Thymus (tissue), 11 donors: Measurements from ENCODE around the gene PARP2. TPM values are rescaled to one million over a fixed set of nuclear protein-coding genes. Genes with fewer than 3 reads are reported as not detected.
A peak's percentile ranks its signal among the peaks of the same experiment; 100 is the strongest.
"Not testable (repeated sequence)": the region's sequence is repeated elsewhere in the genome, so short reads cannot be mapped to it uniquely, and the experiment has no call there.

Experiments
- DNase-seq, 9 donors: peaks; one replicate each; pipeline ENCODE4 v3.0.0-alpha.2; 2013; ENCODE audit warnings: low spot score in 9 of 9, low read depth in 6 of 9, missing footprints in 1 of 9
- H3K27ac ChIP-seq, 2 donors: one replicate each; pipeline ENCODE4 v1.5.1; 2013; ENCODE audit warnings: control low read depth in 1 of 2, low read depth in 1 of 2, low read length in 1 of 2, mild to moderate bottlenecking in 1 of 2, moderate library complexity in 1 of 2
- H3K27me3 ChIP-seq, 2 donors: one replicate each; pipeline ENCODE4 v1.5.1; 2013; ENCODE audit warnings: low read length in 1 of 2; ENCODE audit not compliant: control insufficient read depth in 2 of 2, insufficient read depth in 1 of 2
- H3K36me3 ChIP-seq, 2 donors: one replicate each; pipeline ENCODE4 v1.5.1; 2013; ENCODE audit warnings: low read length in 1 of 2, mild to moderate bottlenecking in 1 of 2, moderate library complexity in 1 of 2; ENCODE audit not compliant: control insufficient read depth in 2 of 2, insufficient read depth in 2 of 2
- H3K4me1 ChIP-seq, 2 donors: one replicate each; pipeline ENCODE4 v1.5.1; 2013; ENCODE audit warnings: low read length in 2 of 2; ENCODE audit not compliant: control insufficient read depth in 2 of 2, insufficient read depth in 2 of 2
- H3K4me3 ChIP-seq, 2 donors: one replicate each; pipeline ENCODE4 v1.5.1; 2013; ENCODE audit warnings: low read length in 2 of 2, control low read depth in 1 of 2, mild to moderate bottlenecking in 1 of 2
- H3K9me3 ChIP-seq, 2 donors: one replicate each; pipeline ENCODE4 v1.5.1; 2013; ENCODE audit warnings: low read length in 1 of 2, mild to moderate bottlenecking in 1 of 2; ENCODE audit not compliant: control insufficient read depth in 2 of 2, insufficient read depth in 1 of 2
- WGBS: extraction: QIAGEN DNeasy Blood & Tissue Kit; methylation state at CpG from one replicate; pipeline ENCODE4 v1.1.7; 2013; 5-methylcytosine and 5-hydroxymethylcytosine counted together
- polyA plus RNA-seq: library from polyadenylated mRNA; stranded (reverse); fragments of 200-250 nt; gene quantifications from one replicate; pipeline ENCODE4 v1.2.3, GENCODE V29; 2013
- total RNA-seq: library from RNA; stranded (reverse); fragments of 120-200 nt; gene quantifications from one replicate; pipeline ENCODE4 v1.2.4, GENCODE V29; 2013
- donor health status: healthy.

Gene PARP2
- total and polyA plus RNA-seq, 2 donors, result 12.7 to 17.0 TPM

GRCh38 chr14:20341032-20341431 is 2.4 kb upstream of the PARP2 start:
- not testable (repeated sequence) for H3K27ac ChIP-seq, H3K4me3 ChIP-seq, H3K9me3 ChIP-seq, DNase-seq, H3K36me3 ChIP-seq, H3K4me1 ChIP-seq, H3K27me3 ChIP-seq
- WGBS, result 97% methylated on average over 4 of the region's 4 CpGs

GRCh38 chr14:20341646-20342045 is 1.8 kb upstream of the PARP2 start:
- Histone ChIP-seq H3K4me1 (peaks cover 0 to 4% of the 10 kb centered on the region in 2 donors), H3K9me3 (no peaks in the 10 kb centered on the region), H3K27me3 (peaks cover 0 to 6% of the 10 kb centered on the region in 2 donors), H3K36me3 (peaks cover 0 to 3% of the 10 kb centered on the region in 2 donors), H3K27ac (no peak overlapping the region), H3K4me3 (no peak overlapping the region)
- 75% methylated on average over 2 of the region's 2 CpGs for WGBS
- DNase-seq, result no peak

GRCh38 chr14:20343862-20344220 is 406 bp downstream of the PARP2 start:
- Histone ChIP-seq H3K27ac (peak overlapping the region; percentile 89 to 92), H3K4me1 (peaks cover 0 to 4% of the 10 kb centered on the region in 2 donors), H3K9me3 (no peaks in the 10 kb centered on the region), H3K27me3 (peaks cover 0 to 6% of the 10 kb centered on the region in 2 donors), H3K4me3 (peak overlapping the region; percentile 67 to 93), H3K36me3 (peaks cover 3 to 5% of the 10 kb centered on the region in 2 donors)
- DNase-seq, result no peak
- 4% methylated on average over 3 of the region's 3 CpGs for WGBS

GRCh38 chr14:20345366-20345765 is 1.9 kb downstream of the PARP2 start:
- WGBS, result 95% methylated on average over 1 of the region's 1 CpG
- DNase-seq, result no peak
- H3K27ac ChIP-seq, result no peak overlapping the region
- no peak overlapping the region for H3K4me3 ChIP-seq
- H3K27me3 ChIP-seq, result peaks cover 0 to 4% of the 10 kb centered on the region in 2 donors
- H3K4me1 ChIP-seq, result peaks cover 0 to 4% of the 10 kb centered on the region in 2 donors
- peaks cover 6 to 8% of the 10 kb centered on the region in 2 donors for H3K36me3 ChIP-seq
- no peaks in the 10 kb centered on the region for H3K9me3 ChIP-seq

GRCh38 chr14:20346713-20347112 is 3.3 kb downstream of the PARP2 start:
- H3K9me3 ChIP-seq, result no peaks in the 10 kb centered on the region
- peaks cover 0 to 3% of the 10 kb centered on the region in 2 donors for H3K27me3 ChIP-seq
- H3K27ac ChIP-seq, result no peak overlapping the region
- no peak for DNase-seq
- H3K4me1 ChIP-seq, result peaks cover 0 to 4% of the 10 kb centered on the region in 2 donors
- H3K36me3 ChIP-seq, result peaks cover 11 to 14% of the 10 kb centered on the region in 2 donors
- no peak overlapping the region for H3K4me3 ChIP-seq
- 100% methylated on average over 1 of the region's 1 CpG for WGBS

GRCh38 chr14:20347747-20348146 is 4.3 kb downstream of the PARP2 start:
- Histone ChIP-seq H3K9me3 (no peaks in the 10 kb centered on the region), H3K4me3 (no peak overlapping the region), H3K27me3 (peaks cover 0 to 3% of the 10 kb centered on the region in 2 donors), H3K27ac (no peak overlapping the region), H3K4me1 (peaks cover 0 to 4% of the 10 kb centered on the region in 2 donors), H3K36me3 (peaks cover 15 to 19% of the 10 kb centered on the region in 2 donors)
- 98% methylated on average over 3 of the region's 3 CpGs for WGBS
- DNase-seq, result no peak

GRCh38 chr14:20350282-20350681 is 6.8 kb downstream of the PARP2 start:
- 99% methylated on average over 2 of the region's 2 CpGs for WGBS
- no peaks in the 10 kb centered on the region for H3K9me3 ChIP-seq
- no peaks in the 10 kb centered on the region for H3K27me3 ChIP-seq
- H3K36me3 ChIP-seq, result peaks cover 19 to 22% of the 10 kb centered on the region in 2 donors
- no peak for DNase-seq
- H3K4me3 ChIP-seq, result no peak overlapping the region
- no peak overlapping the region for H3K27ac ChIP-seq
- H3K4me1 ChIP-seq, result no peaks in the 10 kb centered on the region

GRCh38 chr14:20350860-20351259 is 7.4 kb downstream of the PARP2 start:
- H3K4me3 ChIP-seq, result no peak overlapping the region
- H3K36me3 ChIP-seq, result peaks cover 22 to 26% of the 10 kb centered on the region in 2 donors
- no peaks in the 10 kb centered on the region for H3K27me3 ChIP-seq
- H3K9me3 ChIP-seq, result no peaks in the 10 kb centered on the region
- H3K27ac ChIP-seq, result no peak overlapping the region
- no peaks in the 10 kb centered on the region for H3K4me1 ChIP-seq
- DNase-seq, result no peak

GRCh38 chr14:20356422-20356821 is 13.0 kb downstream of the PARP2 start:
- no peak for DNase-seq

GRCh38 chr14:20358474-20358873 is 15.0 kb downstream of the PARP2 start:
- H3K9me3 ChIP-seq, H3K4me1 ChIP-seq, H3K4me3 ChIP-seq, H3K27me3 ChIP-seq, H3K27ac ChIP-seq, DNase-seq: not testable (repeated sequence)
- 87% methylated on average over 3 of the region's 3 CpGs for WGBS
- H3K36me3 ChIP-seq, result peaks cover 24 to 30% of the 10 kb centered on the region in 2 donors

More at GRCh38 chr14:20356422-20356821, 13.0 kb downstream of the PARP2 start:
- no peaks in the 10 kb centered on the region for H3K27me3 ChIP-seq
- H3K9me3 ChIP-seq, result no peaks in the 10 kb centered on the region
- no peak overlapping the region for H3K27ac ChIP-seq
- H3K4me1 ChIP-seq, result no peaks in the 10 kb centered on the region
- H3K4me3 ChIP-seq, result no peak overlapping the region
- peaks cover 31 to 33% of the 10 kb centered on the region in 2 donors for H3K36me3 ChIP-seq
- 95% methylated on average over 3 of the region's 3 CpGs for WGBS
